ENCODE results near the gene DPPA4. TPM values are rescaled to one million over a fixed set of nuclear protein-coding genes. Genes with fewer than 3 reads are reported as not detected.
"Not testable (repeated sequence)": the region's sequence is repeated elsewhere in the genome, so short reads cannot be mapped to it uniquely, and the experiment has no call there.

DPPA4 gene
- total and polyA plus RNA-seq, 2 donors (not counting 1 experiment from before 2014, with no cell fraction given): 2.8 to 3.3 TPM

- Mint-ChIP-seq H3K4me3 (no peak overlapping the region), H3K9me3 (ENCODE audit: insufficient read depth) (no peaks in the 10 kb centered on the region), H3K27me3 (no peaks in the 10 kb centered on the region), H3K4me1 (no peaks in the 10 kb centered on the region), H3K27ac (no peak overlapping the region)
- ATAC-seq (ENCODE audit: low read depth) (no peak), DNase-seq (no peak)
- no peaks in the 10 kb centered on the region for H3K36me3 ChIP-seq (replicated peaks in 1 of 2; ENCODE audit: control extremely low read depth in 1 of 2, control insufficient read depth in 1 of 2, extremely low read depth in 1 of 2, insufficient read depth in 2 of 2, low read length in 1 of 2)
- TF ChIP-seq EZH2 (IDR thresholded peaks at IDR 0.05; ENCODE audit: borderline replicate concordance, insufficient read depth, low read depth, low read length, poor library complexity, severe bottlenecking): no peak
- TF ChIP-seq CTCF (IDR thresholded peaks at IDR 0.05): no peak
- no peak overlapping the region for H2AFZ ChIP-seq (ENCODE audit: insufficient read depth, low read depth, low read length, poor library complexity, severe bottlenecking)
- ChIA-PET POLR2A (no interaction called here), CTCF (no interaction called here)
- H3K79me2 ChIP-seq (ENCODE audit: control insufficient read depth, insufficient read depth, low read length): no peaks in the 10 kb centered on the region
- H3K27ac ChIP-seq (ENCODE audit: low read length in 2 of 2): no peak overlapping the region
- H3K9me3 ChIP-seq (ENCODE audit: control extremely low read depth in 1 of 3, control insufficient read depth in 2 of 3, insufficient read depth in 1 of 3, low read length in 2 of 3): no peaks in the 10 kb centered on the region
- H4K20me1 ChIP-seq (ENCODE audit: control insufficient read depth, insufficient read depth, low read length, poor library complexity, severe bottlenecking): no peaks in the 10 kb centered on the region
- no CpG with 5 or more reads among the region's 3 CpGs for WGBS (ENCODE audit: insufficient coverage)
- H3K27me3 ChIP-seq (replicated peaks in 1 of 4; ENCODE audit: control extremely low read depth in 1 of 4, control insufficient read depth in 3 of 4, insufficient read depth in 4 of 4, low read length in 3 of 4): no peaks in the 10 kb centered on the region
- H3K4me2 ChIP-seq (replicated peaks; ENCODE audit: low read depth, low read length, poor library complexity, severe bottlenecking): no peak overlapping the region
- no peak overlapping the region for H3K4me3 ChIP-seq (ENCODE audit: control extremely low read depth in 1 of 5, extremely low read depth in 1 of 5, insufficient read depth in 1 of 5, low read depth in 2 of 5, low read length in 4 of 5)
- intact Hi-C loops (cut with micrococcal nuclease): no loop called here
- H3K4me1 ChIP-seq (ENCODE audit: control insufficient read depth in 2 of 2, insufficient read depth in 2 of 2, low read length in 2 of 2): no peaks in the 10 kb centered on the region
- no peak overlapping the region for H3K9ac ChIP-seq (ENCODE audit: low read length)
These were observed 38.6 kb upstream of the DPPA4 start for GRCh38 chr3:109375975-109376374.

GRCh38 chr3:109374434-109374833, 37.1 kb upstream of the DPPA4 start:
- H2AFZ ChIP-seq (ENCODE audit: insufficient read depth, low read depth, low read length, poor library complexity, severe bottlenecking); H3K9me3 Mint-ChIP-seq (ENCODE audit: insufficient read depth); CTCF ChIA-PET; DNase-seq; intact Hi-C loops (cut with micrococcal nuclease); POLR2A ChIA-PET; H3K27me3 ChIP-seq (replicated peaks in 1 of 4; ENCODE audit: control extremely low read depth in 1 of 4, control insufficient read depth in 3 of 4, insufficient read depth in 4 of 4, low read length in 3 of 4); H3K4me1 ChIP-seq (ENCODE audit: control insufficient read depth in 2 of 2, insufficient read depth in 2 of 2, low read length in 2 of 2); H3K9me3 ChIP-seq (ENCODE audit: control extremely low read depth in 1 of 3, control insufficient read depth in 2 of 3, insufficient read depth in 1 of 3, low read length in 2 of 3); ATAC-seq (ENCODE audit: low read depth); H3K4me3 ChIP-seq (ENCODE audit: control extremely low read depth in 1 of 5, extremely low read depth in 1 of 5, insufficient read depth in 1 of 5, low read depth in 2 of 5, low read length in 4 of 5); H3K79me2 ChIP-seq (ENCODE audit: control insufficient read depth, insufficient read depth, low read length); H3K36me3 ChIP-seq (replicated peaks in 1 of 2; ENCODE audit: control extremely low read depth in 1 of 2, control insufficient read depth in 1 of 2, extremely low read depth in 1 of 2, insufficient read depth in 2 of 2, low read length in 1 of 2); H3K27ac Mint-ChIP-seq; H3K4me3 Mint-ChIP-seq; H3K27me3 Mint-ChIP-seq; H3K4me2 ChIP-seq (replicated peaks; ENCODE audit: low read depth, low read length, poor library complexity, severe bottlenecking); H4K20me1 ChIP-seq (ENCODE audit: control insufficient read depth, insufficient read depth, low read length, poor library complexity, severe bottlenecking); H3K9ac ChIP-seq (ENCODE audit: low read length); H3K27ac ChIP-seq (ENCODE audit: low read length in 2 of 2); H3K4me1 Mint-ChIP-seq: not testable (repeated sequence)
- 83% methylated on average over 1 of the region's 4 CpGs for WGBS (ENCODE audit: insufficient coverage)

All from B cell (primary cell).